Stimulated activated CD8-positive, alpha-beta memory T cell treated with anti-CD3 and anti-CD28 coated beads, Interleukin-4, amount 100 ng/mL, for 48 hours (primary cell): ENCODE data around the gene ZSCAN30.

Experiments
- DNase-seq: peaks from one replicate; pipeline ENCODE4 v3.0.0-alpha.2; 2020

ZSCAN30 gene

GRCh38 chr18:35278085-35278484 is 11.9 kb downstream of the ZSCAN30 start:
- no peak for DNase-seq

- no peak for DNase-seq
These were observed 12.4 kb downstream of the ZSCAN30 start for GRCh38 chr18:35277633-35278032.

- no peak for DNase-seq
These were observed 13.8 kb downstream of the ZSCAN30 start for GRCh38 chr18:35276267-35276666.

GRCh38 chr18:35271656-35272055 is 18.4 kb downstream of the ZSCAN30 start:
- no peak for DNase-seq

- no peak for DNase-seq
These were observed 21.2 kb downstream of the ZSCAN30 start for GRCh38 chr18:35268821-35269220.

GRCh38 chr18:35267809-35268208 is 22.2 kb downstream of the ZSCAN30 start:
- DNase-seq = peak; percentile 28

- DNase-seq = peak; percentile 80
These were observed 22.8 kb downstream of the ZSCAN30 start for GRCh38 chr18:35267161-35267651.

- DNase-seq = no peak
These were observed 25.6 kb downstream of the ZSCAN30 start for GRCh38 chr18:35264409-35264808.

GRCh38 chr18:35256947-35257346 is 33.1 kb downstream of the ZSCAN30 start:
- no peak for DNase-seq

- DNase-seq = no peak
These were observed 36.3 kb downstream of the ZSCAN30 start for GRCh38 chr18:35253655-35254287.

- no peak for DNase-seq
These were observed 37.6 kb downstream of the ZSCAN30 start for GRCh38 chr18:35252466-35252865.

- no peak for DNase-seq
These were observed 41.6 kb downstream of the ZSCAN30 start for GRCh38 chr18:35248429-35248828.

GRCh38 chr18:35247412-35248249 is 42.4 kb downstream of the ZSCAN30 start:
- no peak for DNase-seq

GRCh38 chr18:35246831-35247230 is 43.2 kb downstream of the ZSCAN30 start:
- DNase-seq = no peak

- DNase-seq = no peak
These were observed 44.2 kb downstream of the ZSCAN30 start for GRCh38 chr18:35245719-35246317.

GRCh38 chr18:35244671-35245070 is 45.4 kb downstream of the ZSCAN30 start:
- DNase-seq = no peak

GRCh38 chr18:35242426-35242825 is 47.6 kb downstream of the ZSCAN30 start:
- no peak for DNase-seq

GRCh38 chr18:35241448-35241804 is 48.6 kb downstream of the ZSCAN30 start:
- DNase-seq = no peak

GRCh38 chr18:35240664-35241447 is 49.2 kb downstream of the ZSCAN30 start, which contains the start of gene ZNF397:
TSS of gene ZNF397 (plus strand) at chr18:35241034. CDS start at chr18:35242471, 1,437 bp downstream.
- DNase-seq = peak; percentile 97

- no peak for DNase-seq
These were observed 50.7 kb downstream of the ZSCAN30 start for GRCh38 chr18:35239314-35239713.

GRCh38 chr18:35236571-35237363 is 53.3 kb downstream of the ZSCAN30 start:
- no peak for DNase-seq

- DNase-seq = peak; percentile 82
These were observed 59.0 kb downstream of the ZSCAN30 start for GRCh38 chr18:35231052-35231451.
